Stimulated activated CD8-positive, alpha-beta memory T cell treated with anti-CD3 and anti-CD28 coated beads, Interleukin-15, amount 100 ng/mL, for 4 hours (primary cell): Measurements from ENCODE around the gene CNN2.

ENCODE experiments used
- DNase-seq, 2 donors: peaks; one replicate each; pipeline ENCODE4 v3.0.0-alpha.2; 2020; ENCODE audit warnings: low read depth in 2 of 2

The CNN2 gene

GRCh38 chr19:1049106-1049505 lies 22.7 kb downstream of the CNN2 start:
- no peak for DNase-seq

GRCh38 chr19:1049800-1050199 lies 23.4 kb downstream of the CNN2 start:
- DNase-seq, result no peak

- DNase-seq, result no peak
Observed at GRCh38 chr19:1050989-1051788, 24.8 kb downstream of the CNN2 start.

GRCh38 chr19:1051791-1052190 lies 25.4 kb downstream of the CNN2 start:
- DNase-seq, result no peak

GRCh38 chr19:1052349-1052975 lies 26.1 kb downstream of the CNN2 start:
- no peak for DNase-seq

GRCh38 chr19:1053176-1054101 lies 27.0 kb downstream of the CNN2 start:
- DNase-seq, result no peak

DNA sequence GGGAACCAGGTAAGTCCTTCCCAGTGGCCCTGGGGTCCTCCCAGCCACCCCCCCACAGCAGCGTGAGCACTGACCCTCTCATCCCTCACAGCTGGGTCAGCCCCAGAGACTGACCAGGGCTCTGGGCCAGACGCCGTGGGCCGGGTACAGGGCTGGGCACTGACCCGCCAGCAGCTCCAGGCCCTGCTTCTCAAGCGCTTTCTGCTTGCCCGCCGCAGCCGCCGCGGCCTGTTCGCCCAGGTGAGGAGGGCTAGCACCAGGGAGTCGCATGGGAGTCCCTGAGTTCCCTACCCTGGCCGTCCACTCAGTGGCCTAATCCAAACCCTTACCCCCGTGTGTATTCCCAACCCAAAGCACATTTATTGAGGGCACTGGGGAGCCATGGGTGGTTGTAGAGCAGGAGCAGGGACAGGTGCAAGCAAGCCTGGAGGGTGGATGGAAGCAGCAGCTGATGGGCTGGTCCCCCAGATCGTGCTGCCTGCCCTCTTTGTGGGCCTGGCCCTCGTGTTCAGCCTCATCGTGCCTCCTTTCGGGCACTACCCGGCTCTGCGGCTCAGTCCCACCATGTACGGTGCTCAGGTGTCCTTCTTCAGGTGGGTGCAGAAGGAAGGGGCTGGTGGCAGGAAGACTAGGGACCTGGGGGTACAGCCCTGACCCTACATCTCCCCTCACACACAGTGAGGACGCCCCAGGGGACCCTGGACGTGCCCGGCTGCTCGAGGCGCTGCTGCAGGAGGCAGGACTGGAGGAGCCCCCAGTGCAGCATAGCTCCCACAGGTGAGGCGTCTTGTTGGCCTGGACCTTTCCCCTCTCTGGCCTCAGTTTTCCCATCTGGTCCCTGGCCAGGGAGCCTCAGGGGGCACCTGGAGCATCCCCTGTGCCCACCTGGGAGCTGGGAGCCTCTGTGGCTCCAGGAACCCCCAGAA lies 28.0 kb downstream of the CNN2 start:
- no peak for DNase-seq

DNA sequence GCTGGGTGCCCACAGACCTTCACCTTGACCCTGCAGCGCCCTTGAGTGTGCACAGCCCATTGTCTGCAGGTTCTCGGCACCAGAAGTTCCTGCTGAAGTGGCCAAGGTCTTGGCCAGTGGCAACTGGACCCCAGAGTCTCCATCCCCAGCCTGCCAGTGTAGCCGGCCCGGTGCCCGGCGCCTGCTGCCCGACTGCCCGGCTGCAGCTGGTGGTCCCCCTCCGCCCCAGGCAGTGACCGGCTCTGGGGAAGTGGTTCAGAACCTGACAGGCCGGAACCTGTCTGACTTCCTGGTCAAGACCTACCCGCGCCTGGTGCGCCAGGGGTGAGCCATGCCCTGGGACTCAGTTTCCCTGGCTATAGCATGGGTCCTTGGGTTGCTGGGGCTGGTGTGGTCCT lies 28.6 kb downstream of the CNN2 start:
- DNase-seq, result no peak

DNA sequence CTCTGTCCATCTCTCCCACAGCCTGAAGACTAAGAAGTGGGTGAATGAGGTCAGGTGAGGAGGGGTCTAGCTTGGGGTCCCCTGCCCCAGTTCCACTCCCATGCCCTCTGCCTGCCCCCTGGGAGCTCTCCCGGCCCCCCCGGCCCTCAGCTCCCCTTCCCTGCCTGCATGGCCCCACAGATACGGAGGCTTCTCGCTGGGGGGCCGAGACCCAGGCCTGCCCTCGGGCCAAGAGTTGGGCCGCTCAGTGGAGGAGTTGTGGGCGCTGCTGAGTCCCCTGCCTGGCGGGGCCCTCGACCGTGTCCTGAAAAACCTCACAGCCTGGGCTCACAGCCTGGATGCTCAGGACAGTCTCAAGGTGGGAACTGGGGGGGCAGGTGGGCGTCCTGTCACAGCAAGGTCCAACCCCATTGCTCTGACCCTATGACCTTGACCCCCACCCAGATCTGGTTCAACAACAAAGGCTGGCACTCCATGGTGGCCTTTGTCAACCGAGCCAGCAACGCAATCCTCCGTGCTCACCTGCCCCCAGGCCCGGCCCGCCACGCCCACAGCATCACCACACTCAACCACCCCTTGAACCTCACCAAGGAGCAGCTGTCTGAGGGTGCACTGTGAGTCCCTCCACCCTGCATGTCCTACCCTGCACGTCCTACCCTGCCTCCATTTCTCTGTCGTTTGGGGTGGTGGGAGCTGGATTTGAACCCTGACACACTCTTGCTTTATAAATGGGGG lies 29.6 kb downstream of the CNN2 start:
- DNase-seq, result no peak

- DNase-seq, result no peak
Observed at GRCh38 chr19:1057176-1057855, 30.9 kb downstream of the CNN2 start.

DNA sequence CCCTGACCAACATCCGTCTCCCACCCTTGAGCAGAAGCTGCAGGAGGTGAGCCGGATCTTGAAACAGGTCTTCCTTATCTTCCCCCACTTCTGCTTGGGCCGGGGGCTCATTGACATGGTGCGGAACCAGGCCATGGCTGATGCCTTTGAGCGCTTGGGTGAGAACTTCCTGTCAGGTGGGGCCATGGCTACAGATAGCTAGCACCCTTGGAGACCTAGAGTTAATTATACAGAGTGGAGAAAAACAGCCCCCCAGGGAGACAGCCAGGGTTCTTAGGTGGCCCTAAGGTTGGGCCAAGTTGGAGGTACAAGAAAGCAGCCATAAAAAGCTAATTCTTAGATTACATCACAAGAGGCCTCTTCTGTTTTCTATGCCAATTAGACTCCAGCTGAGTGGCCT lies 31.7 kb downstream of the CNN2 start:
- no peak for DNase-seq

DNA sequence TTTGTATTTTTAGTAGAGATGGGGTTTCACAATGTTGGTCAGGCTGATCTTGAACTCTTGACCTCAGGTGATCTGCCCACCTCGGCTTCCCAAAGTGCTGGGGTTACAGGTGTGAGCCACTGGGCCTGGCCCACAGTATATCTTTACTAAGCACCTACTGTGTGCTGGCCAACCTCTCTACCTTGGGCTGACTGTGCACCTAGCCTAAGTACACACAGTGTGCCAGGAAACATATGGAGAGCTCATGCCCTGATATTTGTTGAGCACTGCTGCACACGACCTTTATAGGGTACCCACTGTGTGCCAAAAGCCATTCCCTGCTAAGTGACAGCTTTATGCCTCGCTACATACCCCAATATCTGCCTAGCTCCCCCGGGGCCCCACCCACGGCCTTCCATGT lies 34.3 kb downstream of the CNN2 start:
- no peak for DNase-seq

DNA sequence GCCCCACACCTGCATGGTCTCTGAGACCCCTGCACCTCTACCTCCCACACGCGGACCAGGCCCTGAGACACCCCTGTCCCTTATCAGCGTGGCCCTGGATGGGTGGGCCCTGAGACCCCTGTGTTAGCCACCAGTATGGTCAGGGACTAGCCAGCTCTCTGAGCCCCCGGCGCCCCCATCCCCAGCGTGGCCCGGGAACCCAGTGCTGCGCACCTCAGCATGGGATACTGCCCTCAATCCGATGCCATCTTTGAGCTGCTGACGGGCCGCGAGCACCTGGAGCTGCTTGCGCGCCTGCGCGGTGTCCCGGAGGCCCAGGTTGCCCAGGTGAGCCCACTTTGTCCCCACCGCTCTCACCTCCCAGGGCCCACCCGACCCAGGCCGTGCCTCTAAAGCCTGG lies 35.6 kb downstream of the CNN2 start:
- DNase-seq, result no peak

GRCh38 chr19:1062387-1063029 lies 36.1 kb downstream of the CNN2 start:
- no peak for DNase-seq

GRCh38 chr19:1063030-1063908 lies 36.9 kb downstream of the CNN2 start:
- DNase-seq, result no peak

DNA sequence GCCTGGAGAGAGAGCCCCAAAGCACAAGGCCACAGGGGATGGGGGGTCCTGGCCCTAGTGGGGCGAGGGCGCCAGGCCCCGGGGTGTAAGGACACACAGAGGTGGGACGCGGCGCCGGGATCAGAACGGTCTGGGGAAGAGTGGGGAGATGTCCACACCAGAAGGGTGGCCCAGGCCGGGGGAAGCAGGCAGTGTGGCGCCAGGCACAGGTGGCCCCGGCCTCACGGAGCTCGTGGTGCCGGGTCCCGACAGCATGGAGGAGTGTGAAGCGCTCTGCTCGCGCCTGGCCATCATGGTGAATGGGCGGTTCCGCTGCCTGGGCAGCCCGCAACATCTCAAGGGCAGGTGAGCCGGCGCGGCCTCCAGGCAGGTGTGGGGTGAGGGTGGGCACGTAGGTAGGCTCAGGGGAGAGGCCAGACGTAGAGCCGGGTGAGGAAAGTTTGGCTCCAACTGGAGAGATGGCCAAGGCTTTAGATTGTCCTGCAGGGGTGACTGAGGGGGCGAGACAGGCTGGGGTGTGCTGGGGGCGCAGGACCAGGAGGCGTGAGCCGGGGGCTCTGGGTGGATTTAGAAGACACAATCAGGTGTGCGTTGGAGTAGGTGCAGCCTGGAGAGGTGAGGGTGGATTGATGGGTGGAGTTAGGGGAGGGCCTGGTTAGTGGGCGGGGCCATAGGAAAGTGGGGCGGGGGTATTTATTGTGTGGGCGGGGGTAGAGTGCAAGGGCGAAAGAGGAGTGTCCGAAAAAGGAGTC lies 37.7 kb downstream of the CNN2 start:
- DNase-seq, result no peak

DNA sequence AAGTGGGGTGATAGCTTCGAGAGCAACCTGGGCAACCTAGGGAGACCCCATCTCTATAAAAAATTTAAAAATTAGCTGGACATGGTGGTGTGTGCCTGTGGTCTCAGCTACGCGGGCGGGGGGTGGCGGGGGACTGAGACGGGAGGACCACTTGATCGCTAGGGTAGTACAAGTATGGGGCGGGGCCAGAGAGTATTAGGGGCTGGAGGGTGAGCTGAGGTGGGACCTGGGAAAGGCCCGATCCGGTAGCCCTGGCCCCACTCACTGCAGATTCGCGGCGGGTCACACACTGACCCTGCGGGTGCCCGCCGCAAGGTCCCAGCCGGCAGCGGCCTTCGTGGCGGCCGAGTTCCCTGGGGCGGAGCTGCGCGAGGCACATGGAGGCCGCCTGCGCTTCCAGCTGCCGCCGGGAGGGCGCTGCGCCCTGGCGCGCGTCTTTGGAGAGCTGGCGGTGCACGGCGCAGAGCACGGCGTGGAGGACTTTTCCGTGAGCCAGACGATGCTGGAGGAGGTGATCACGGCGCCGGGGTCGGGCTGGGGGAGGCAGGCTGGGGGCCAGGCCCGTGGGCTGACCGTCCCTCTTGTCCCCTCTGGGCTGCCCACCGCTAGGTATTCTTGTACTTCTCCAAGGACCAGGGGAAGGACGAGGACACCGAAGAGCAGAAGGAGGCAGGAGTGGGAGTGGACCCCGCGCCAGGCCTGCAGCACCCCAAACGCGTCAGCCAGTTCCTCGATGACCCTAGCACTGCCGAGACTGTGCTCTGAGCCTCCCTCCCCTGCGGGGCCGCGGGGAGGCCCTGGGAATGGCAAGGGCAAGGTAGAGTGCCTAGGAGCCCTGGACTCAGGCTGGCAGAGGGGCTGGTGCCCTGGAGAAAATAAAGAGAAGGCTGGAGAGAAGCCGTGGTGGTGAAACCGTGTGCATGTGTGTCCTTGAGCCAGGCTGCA lies 38.5 kb downstream of the CNN2 start:
- peak; percentile 45 to 56 for DNase-seq
